HUES6 (cell line): Measurements from ENCODE around the gene KLHL34.

Experiments
- H3K27ac ChIP-seq: 2 replicates; pipeline ENCODE4 v1.7.0; 2013; ENCODE audit warnings: low read depth, mild to moderate bottlenecking, low read length, inconsistent platforms
- H3K27me3 ChIP-seq: 2 replicates; pipeline ENCODE4 v1.6.1; 2013; ENCODE audit warnings: low read length; ENCODE audit not compliant: control insufficient read depth, insufficient read depth
- H3K36me3 ChIP-seq: 2 replicates; pipeline ENCODE4 v1.6.1; 2013; ENCODE audit warnings: low read length; ENCODE audit not compliant: control insufficient read depth, insufficient read depth
- H3K4me1 ChIP-seq: 2 replicates; pipeline ENCODE4 v1.6.1; 2013; ENCODE audit warnings: low read length; ENCODE audit not compliant: control insufficient read depth, insufficient read depth
- H3K4me3 ChIP-seq: 2 replicates; pipeline ENCODE4 v1.5.1; 2013; ENCODE audit warnings: low read depth, low read length
- H3K9ac ChIP-seq: one replicate; pipeline ENCODE4 v1.6.1; 2013; ENCODE audit warnings: mild to moderate bottlenecking, low read length
- H3K9me3 ChIP-seq: 2 replicates; pipeline ENCODE4 v1.6.1; 2013; ENCODE audit warnings: low read depth, low read length; ENCODE audit not compliant: control insufficient read depth, insufficient read depth

Gene KLHL34

DNA sequence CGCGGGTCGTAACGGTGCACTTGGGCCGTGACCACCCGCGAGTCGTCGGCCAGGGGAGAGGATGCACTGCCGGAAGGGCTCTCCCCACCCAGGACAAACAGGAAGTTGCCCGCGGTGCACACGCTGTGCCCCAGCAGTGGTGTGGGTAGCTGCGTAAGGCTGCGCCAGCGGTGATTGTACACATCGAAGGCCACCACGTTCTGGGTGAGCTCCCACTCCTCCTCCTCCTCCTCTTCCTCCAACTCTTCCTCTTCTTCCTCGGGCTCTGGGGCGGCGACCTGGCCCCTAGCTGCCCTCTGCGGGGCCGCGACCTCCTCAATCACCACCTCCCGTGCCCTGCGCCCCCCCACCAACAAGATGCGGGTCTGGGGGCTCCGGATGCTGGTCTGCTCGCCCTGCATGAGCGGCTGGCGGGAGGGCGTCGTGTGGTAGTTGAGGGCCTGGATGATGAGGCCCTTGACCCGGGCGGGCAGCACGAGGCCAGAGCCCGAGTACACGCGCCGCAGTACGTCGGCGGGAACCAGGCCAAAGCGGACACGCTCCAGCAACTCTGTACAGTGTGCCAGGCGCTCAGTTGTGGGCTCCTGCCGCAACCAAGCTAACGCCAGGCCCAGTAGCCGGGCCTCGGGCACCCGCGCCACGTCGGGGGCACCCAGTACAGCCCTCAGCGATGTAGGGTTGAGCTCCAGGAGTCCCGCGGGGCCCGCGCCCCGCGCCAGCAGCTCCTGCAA lies 1.4 kb downstream of the KLHL34 start:
- Histone ChIP-seq H3K9me3 (no peaks in the 10 kb centered on the region), H3K27me3 (no peaks in the 10 kb centered on the region; the same call in 1 of the 2 replicates), H3K4me1 (no peaks in the 10 kb centered on the region), H3K9ac (no peak overlapping the region), H3K27ac (no peak overlapping the region), H3K36me3 (no peaks in the 10 kb centered on the region; the same call in 1 of the 2 replicates), H3K4me3 (no peak overlapping the region)

DNA sequence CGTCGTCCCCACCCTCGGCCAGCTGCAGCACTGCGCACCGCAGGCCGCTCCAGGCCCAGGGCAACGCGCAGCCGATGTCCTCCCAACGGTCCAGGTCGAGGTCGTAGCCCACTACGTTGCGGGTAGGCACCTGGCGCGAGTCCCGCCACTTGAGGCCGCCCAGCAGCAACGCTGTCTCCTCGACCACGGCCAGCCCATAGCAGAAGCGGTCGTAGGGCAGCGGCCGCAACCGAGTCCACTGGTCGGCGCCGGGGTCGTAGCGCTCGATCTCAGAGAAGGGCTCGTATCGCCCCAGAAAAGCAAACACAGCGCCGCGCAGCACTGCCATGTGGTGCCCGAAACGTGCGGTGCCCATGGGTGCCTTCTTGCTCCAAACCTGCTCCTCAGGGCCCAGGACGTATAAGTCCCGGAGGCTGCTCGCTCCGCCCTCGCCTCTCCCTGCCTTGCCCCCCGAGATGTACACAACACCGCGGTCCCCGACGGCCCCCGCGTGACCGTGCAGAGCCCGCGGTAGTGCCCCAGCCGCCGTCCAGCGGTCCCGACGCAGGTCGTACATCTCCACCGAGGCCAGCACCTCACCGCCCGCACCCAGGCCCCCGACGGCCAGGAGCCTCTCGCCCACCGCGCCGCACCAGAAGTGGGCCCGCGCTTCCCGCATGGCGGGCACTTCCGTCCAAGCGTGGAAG lies 2.1 kb downstream of the KLHL34 start:
- no peak overlapping the region for H3K4me3 ChIP-seq
- no peaks in the 10 kb centered on the region for H3K9me3 ChIP-seq
- no peaks in the 10 kb centered on the region; the same call in 1 of the 2 replicates for H3K36me3 ChIP-seq
- no peaks in the 10 kb centered on the region for H3K4me1 ChIP-seq
- H3K27me3 ChIP-seq, result no peaks in the 10 kb centered on the region; the same call in 1 of the 2 replicates
- H3K9ac ChIP-seq, result no peak overlapping the region
- no peak overlapping the region for H3K27ac ChIP-seq

DNA sequence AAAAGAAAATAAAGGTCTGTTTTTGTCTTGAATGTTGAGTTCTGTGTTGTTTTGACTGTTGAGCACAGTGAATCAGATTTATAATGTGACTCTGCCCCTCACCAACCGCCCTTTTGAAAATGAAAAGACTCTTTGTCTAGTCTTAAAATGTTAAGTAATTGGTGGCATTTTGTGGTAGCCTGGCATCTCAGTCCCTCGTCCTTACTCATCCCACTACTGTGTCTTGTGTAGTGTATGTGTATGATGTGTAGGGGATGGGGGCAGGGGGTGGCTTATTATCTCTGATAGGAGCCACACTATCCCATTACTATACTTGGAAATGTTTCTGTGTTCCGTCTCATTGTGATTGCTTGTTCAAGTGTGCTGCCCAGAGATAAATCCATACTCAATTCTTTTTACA lies 12.2 kb downstream of the KLHL34 start:
- no peak overlapping the region for H3K27ac ChIP-seq
- no peak overlapping the region for H3K9ac ChIP-seq
- H3K27me3 ChIP-seq, result no peaks in the 10 kb centered on the region; the same call in 1 of the 2 replicates
- no peak overlapping the region for H3K4me3 ChIP-seq
- H3K36me3 ChIP-seq, result no peaks in the 10 kb centered on the region
- no peaks in the 10 kb centered on the region for H3K4me1 ChIP-seq
- no peaks in the 10 kb centered on the region for H3K9me3 ChIP-seq

DNA sequence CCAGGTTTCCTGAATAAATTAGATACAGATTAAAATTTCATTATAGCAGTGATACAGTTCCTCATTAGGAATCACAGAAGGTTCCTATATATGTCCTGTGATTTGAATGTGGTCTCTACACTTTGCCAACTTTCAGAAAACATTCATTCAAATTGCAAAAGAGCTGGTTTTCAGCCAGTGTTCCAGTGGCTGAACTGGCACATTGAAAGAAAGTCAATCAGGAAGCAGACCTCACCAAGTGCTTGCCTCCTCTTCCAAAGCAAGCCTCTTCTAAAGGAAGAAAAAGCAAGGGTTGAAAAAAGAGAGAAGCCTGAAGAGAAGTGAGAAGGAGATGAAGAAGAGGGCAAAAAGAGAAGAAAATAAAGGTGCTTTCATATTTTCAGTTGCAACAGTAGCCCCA lies 12.7 kb downstream of the KLHL34 start:
- Histone ChIP-seq H3K27me3 (no peaks in the 10 kb centered on the region; the same call in 1 of the 2 replicates), H3K4me1 (no peaks in the 10 kb centered on the region), H3K36me3 (no peaks in the 10 kb centered on the region), H3K9me3 (no peaks in the 10 kb centered on the region), H3K9ac (no peak overlapping the region), H3K27ac (no peak overlapping the region), H3K4me3 (no peak overlapping the region)

DNA sequence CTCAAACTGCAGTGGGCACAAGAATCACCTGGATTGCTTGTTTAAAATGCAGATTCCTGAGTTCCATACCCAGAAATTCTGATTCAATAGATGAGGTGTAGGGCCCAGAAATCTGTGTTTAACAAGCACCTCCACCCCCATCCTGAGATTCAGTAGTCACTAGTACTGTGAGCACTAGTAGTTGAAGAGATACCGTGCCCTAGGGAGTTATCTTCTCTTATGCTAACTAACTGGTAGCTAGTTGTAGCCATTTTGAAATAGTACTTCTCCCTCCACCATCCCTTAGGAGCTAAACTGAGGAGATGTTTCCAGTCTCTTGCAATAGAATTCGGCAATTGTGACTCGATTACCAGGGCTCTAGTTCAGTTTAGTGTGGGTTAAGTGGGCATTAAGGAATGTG lies 18.4 kb downstream of the KLHL34 start:
- H3K9ac ChIP-seq, result no peak overlapping the region
- no peak overlapping the region for H3K4me3 ChIP-seq
- H3K27me3 ChIP-seq, result no peaks in the 10 kb centered on the region; the same call in 1 of the 2 replicates
- no peaks in the 10 kb centered on the region for H3K9me3 ChIP-seq
- H3K36me3 ChIP-seq, result no peaks in the 10 kb centered on the region
- H3K27ac ChIP-seq, result no peak overlapping the region
- 0 out of 2 replicates have a peak, but pooled peaks cover 7% of the 10 kb centered on the region for H3K4me1 ChIP-seq

DNA sequence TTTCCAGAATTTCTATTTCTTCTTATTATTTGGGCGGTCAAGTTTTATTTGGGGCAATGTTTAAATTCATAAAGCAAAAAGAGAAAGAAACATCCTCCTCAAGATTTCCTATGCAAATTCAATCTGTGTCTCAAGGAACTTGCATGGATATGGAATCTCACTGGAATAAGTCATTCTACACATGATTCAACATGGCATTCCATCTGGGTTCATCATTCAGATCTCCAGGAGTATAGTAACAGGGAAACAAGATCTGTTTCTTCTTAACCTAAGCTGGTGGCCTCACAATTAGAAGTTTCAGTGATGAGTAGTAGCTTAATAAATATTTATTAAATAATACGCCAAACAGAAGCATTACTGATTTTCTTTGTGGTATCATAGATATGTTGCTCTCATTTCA lies 19.8 kb downstream of the KLHL34 start:
- no peak overlapping the region for H3K9ac ChIP-seq
- no peaks in the 10 kb centered on the region for H3K36me3 ChIP-seq
- H3K27ac ChIP-seq, result no peak overlapping the region
- H3K4me3 ChIP-seq, result no peak overlapping the region
- H3K27me3 ChIP-seq, result no peaks in the 10 kb centered on the region; the same call in 1 of the 2 replicates
- H3K9me3 ChIP-seq, result no peaks in the 10 kb centered on the region
- H3K4me1 ChIP-seq, result 0 out of 2 replicates have a peak, but pooled peaks cover 7% of the 10 kb centered on the region

DNA sequence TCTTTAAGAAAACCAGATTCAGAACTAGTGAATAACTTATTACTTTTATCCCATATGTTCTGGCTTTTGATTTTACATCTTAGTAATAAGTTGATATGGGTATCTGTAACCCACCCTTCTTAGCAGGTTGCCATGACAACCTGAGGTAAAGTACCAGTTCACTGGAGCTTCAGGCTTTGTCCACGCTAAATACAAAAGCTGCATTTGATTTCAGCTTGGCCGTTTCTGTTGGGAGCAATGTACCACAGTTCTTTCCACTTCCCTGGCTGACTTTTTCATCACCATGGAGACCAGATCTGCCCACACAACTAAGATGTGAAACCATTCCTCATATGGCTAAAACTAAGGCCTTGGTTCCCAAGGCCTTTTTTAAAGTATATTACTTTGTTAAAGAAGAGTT lies 26.1 kb downstream of the KLHL34 start:
- H3K27ac ChIP-seq, result no peak overlapping the region
- 0 out of 2 replicates have a peak, but pooled peaks cover 5% of the 10 kb centered on the region for H3K9me3 ChIP-seq
- H3K4me3 ChIP-seq, result no peak overlapping the region
- no peaks in the 10 kb centered on the region for H3K4me1 ChIP-seq
- H3K36me3 ChIP-seq, result no peaks in the 10 kb centered on the region
- H3K27me3 ChIP-seq, result no peaks in the 10 kb centered on the region; the same call in 1 of the 2 replicates
- no peak overlapping the region for H3K9ac ChIP-seq

DNA sequence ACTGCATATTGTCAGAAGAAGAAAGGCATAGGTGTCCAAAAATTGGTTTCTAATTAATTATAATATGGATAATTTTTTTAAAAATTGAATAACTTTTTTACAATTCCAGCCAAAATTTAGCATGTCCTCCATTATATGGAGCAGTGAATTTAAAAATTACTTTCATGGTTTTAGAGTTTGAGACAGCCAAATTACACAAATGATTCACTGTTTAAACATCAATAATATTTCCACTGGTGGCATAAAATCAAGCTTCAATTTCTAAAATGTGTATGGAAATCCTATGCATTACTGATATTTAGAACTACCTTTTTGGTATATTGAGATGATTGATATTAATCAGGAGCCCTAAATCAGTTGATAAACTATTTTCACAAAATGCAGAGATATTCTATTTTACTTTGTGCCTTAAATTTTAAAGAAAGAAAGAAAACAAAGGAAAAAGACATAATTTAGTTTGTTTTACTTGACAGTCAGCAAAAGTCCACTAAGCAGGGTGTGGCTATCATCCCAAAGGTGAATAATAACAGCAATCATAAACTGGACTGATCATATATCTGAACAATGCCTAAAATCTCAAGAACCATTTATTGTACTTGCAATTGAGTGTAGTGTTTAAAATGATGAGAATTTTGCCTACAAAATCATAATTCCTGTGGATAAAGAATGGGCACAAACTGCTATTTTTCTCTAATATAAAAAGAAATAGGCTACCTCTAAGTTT lies 34.2 kb downstream of the KLHL34 start:
- Histone ChIP-seq H3K9ac (no peak overlapping the region), H3K27me3 (no peaks in the 10 kb centered on the region; the same call in 1 of the 2 replicates), H3K4me3 (no peak overlapping the region), H3K4me1 (no peaks in the 10 kb centered on the region; the same call in 1 of the 2 replicates), H3K36me3 (no peaks in the 10 kb centered on the region), H3K27ac (no peak overlapping the region), H3K9me3 (0 out of 2 replicates have a peak, but pooled peaks cover 5% of the 10 kb centered on the region)

DNA sequence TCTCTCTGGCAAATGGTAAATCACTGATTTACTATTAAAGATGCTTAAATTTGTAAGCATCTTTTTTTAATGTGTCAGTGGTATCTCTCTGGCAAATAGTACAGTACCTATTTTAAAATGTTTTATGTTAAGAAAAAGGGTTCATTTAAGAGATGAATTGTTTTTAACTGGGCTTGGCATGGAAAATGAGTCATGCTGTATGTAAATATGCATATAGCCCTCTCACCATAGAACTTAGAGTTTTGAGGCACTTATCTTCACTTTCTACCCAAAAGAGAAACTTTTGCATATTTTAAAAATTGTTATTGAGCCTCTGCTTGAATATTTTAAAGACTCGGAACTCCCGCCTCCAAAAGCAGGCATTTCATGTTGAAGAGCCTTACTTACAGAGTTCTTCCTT lies 37.9 kb downstream of the KLHL34 start:
- H3K9ac ChIP-seq, result no peak overlapping the region

DNA sequence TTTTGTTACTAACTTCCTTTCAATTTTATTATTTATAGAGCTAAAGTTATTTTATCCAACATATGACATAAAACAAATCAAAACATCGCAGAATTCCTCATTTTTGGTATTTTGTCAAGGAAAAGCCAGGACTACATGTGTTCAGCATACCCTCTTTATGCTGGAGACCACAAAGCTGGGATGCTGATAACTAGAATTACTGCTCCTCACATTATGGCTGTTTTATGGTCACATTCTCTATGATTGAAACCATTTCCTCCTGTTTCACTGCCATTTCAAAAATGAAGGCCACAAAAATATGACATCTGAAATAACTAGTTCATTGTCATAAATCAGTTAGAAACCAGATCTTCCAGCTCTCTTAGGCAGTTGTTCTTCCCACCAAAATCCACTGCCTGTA lies 41.7 kb downstream of the KLHL34 start:
- Histone ChIP-seq H3K4me3 (no peak overlapping the region), H3K9me3 (no peaks in the 10 kb centered on the region), H3K36me3 (no peaks in the 10 kb centered on the region), H3K4me1 (no peaks in the 10 kb centered on the region; the same call in 1 of the 2 replicates), H3K27me3 (no peaks in the 10 kb centered on the region; the same call in 1 of the 2 replicates), H3K9ac (no peak overlapping the region), H3K27ac (no peak overlapping the region)

More for the DNA sequence above, 37.9 kb downstream of the KLHL34 start:
- no peaks in the 10 kb centered on the region for H3K9me3 ChIP-seq
- no peaks in the 10 kb centered on the region for H3K36me3 ChIP-seq
- H3K27me3 ChIP-seq, result no peaks in the 10 kb centered on the region; the same call in 1 of the 2 replicates
- H3K4me3 ChIP-seq, result no peak overlapping the region
- no peak overlapping the region for H3K27ac ChIP-seq
- H3K4me1 ChIP-seq, result no peaks in the 10 kb centered on the region; the same call in 1 of the 2 replicates
